LNCaP clone FGC (cell line): ENCODE data around the gene PPIA.
"Not testable (repeated sequence)": the region's sequence is repeated elsewhere in the genome, so short reads cannot be mapped to it uniquely, and the experiment has no call there.

Experiments used
- DNase-seq: peaks from one replicate; pipeline ENCODE4 v3.0.0-alpha.2; 2011; ENCODE audit warnings: low read depth
- H3K4me3 ChIP-seq: 2 replicates; pipeline ENCODE4 v1.5.1; 2011; ENCODE audit warnings: mild to moderate bottlenecking, low read depth, low read length, control low read depth
- TF ChIP-seq, protein P1 (sequence below): IDR thresholded peaks from 2 replicates; pipeline ENCODE4 v1.5.1; 2012; ENCODE audit warnings: mild to moderate bottlenecking; ENCODE audit not compliant: control insufficient read depth, insufficient read depth; ENCODE audit errors: extremely low read depth

The PPIA gene

GRCh38 chr7:44775383-44776107, 20.9 kb upstream of the PPIA start:
- TF ChIP-seq, protein P1, sequence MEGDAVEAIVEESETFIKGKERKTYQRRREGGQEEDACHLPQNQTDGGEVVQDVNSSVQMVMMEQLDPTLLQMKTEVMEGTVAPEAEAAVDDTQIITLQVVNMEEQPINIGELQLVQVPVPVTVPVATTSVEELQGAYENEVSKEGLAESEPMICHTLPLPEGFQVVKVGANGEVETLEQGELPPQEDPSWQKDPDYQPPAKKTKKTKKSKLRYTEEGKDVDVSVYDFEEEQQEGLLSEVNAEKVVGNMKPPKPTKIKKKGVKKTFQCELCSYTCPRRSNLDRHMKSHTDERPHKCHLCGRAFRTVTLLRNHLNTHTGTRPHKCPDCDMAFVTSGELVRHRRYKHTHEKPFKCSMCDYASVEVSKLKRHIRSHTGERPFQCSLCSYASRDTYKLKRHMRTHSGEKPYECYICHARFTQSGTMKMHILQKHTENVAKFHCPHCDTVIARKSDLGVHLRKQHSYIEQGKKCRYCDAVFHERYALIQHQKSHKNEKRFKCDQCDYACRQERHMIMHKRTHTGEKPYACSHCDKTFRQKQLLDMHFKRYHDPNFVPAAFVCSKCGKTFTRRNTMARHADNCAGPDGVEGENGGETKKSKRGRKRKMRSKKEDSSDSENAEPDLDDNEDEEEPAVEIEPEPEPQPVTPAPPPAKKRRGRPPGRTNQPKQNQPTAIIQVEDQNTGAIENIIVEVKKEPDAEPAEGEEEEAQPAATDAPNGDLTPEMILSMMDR, result no peak
- no peak for DNase-seq
- no peak overlapping the region for H3K4me3 ChIP-seq

- no peak overlapping the region for H3K4me3 ChIP-seq
- TF ChIP-seq, protein P1, result no peak
- DNase-seq, result no peak
Observed at GRCh38 chr7:44776211-44776610, 20.3 kb upstream of the PPIA start.

GRCh38 chr7:44782460-44782859, 14.0 kb upstream of the PPIA start:
- no peak overlapping the region for H3K4me3 ChIP-seq
- TF ChIP-seq, protein P1, result no peak
- DNase-seq, result no peak

GRCh38 chr7:44783407-44783806, 13.1 kb upstream of the PPIA start:
- TF ChIP-seq, protein P1, result no peak
- DNase-seq, result no peak
- H3K4me3 ChIP-seq, result no peak overlapping the region

DNA sequence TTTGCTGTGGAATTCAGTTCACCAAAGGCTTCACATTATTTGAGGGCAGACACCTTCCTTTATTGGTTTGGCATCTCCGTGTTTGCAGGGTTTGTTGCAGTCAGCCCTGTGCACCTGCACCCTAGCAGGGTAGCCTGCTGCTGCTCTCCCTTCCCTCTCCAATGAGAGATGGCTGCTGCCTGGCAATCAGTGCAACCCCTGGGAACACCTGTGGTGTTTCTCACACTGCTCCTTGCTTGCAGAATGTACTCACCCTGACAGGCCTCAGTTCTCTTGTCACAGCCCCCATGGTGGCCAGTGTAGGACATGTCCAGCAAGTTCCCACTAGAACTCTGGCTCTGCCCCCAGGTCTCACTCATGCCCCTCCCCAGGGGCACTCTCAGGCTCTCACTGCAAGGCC, 12.1 kb upstream of the PPIA start:
- DNase-seq, result no peak
- H3K4me3 ChIP-seq, result no peak overlapping the region
- TF ChIP-seq, protein P1, result no peak

GRCh38 chr7:44785218-44785617, 11.3 kb upstream of the PPIA start:
- not testable (repeated sequence) for DNase-seq, H3K4me3 ChIP-seq

- H3K4me3 ChIP-seq, result no peak overlapping the region
- TF ChIP-seq, protein P1, result no peak
- DNase-seq, result no peak
Observed at GRCh38 chr7:44787041-44787440, 9.4 kb upstream of the PPIA start.
